Skin of body (tissue), 2 donors: ENCODE measurements around the gene SBNO1. TPM values are rescaled to one million over a fixed set of nuclear protein-coding genes. Genes with fewer than 3 reads are reported as not detected.
"Not testable (repeated sequence)": the region's sequence is repeated elsewhere in the genome, so short reads cannot be mapped to it uniquely, and the experiment has no call there.

Experiments used
- DNase-seq: peaks from one replicate; lab custom pipeline; 2025; lab: John Stamatoyannopoulos, UW
- total RNA-seq: library from RNA; depleted of rRNA; stranded (reverse); fragments of >200 nt; gene quantifications from one replicate; pipeline ENCODE4 v1.2.3, GENCODE V29; 2014

The SBNO1 gene
- 16.8 TPM for total RNA-seq

- DNase-seq, result peak; percentile 96
Observed at GRCh38 chr12:123364532-123365024, at the start of gene SBNO1. Gene SBNO1 (minus strand): TSS chr12:123364847. CDS start chr12:123350441, 14,406 bp downstream.

- DNase-seq, result no peak
Observed at GRCh38 chr12:123410041-123410412, 45.4 kb upstream of the SBNO1 start.

- DNase-seq, result not testable (repeated sequence)
Observed at GRCh38 chr12:123409284-123410040, 44.8 kb upstream of the SBNO1 start.

GRCh38 chr12:123408619-123409018, 44.0 kb upstream of the SBNO1 start:
- not testable (repeated sequence) for DNase-seq

GRCh38 chr12:123407934-123408333, 43.3 kb upstream of the SBNO1 start:
- DNase-seq, result not testable (repeated sequence)

GRCh38 chr12:123407269-123407668, 42.6 kb upstream of the SBNO1 start:
- DNase-seq, result not testable (repeated sequence)

- no peak for DNase-seq
Observed at GRCh38 chr12:123404581-123404980, 39.9 kb upstream of the SBNO1 start.

GRCh38 chr12:123401753-123402683, 37.4 kb upstream of the SBNO1 start:
- DNase-seq, result no peak

GRCh38 chr12:123399255-123399617, 34.6 kb upstream of the SBNO1 start:
- no peak for DNase-seq

GRCh38 chr12:123398550-123399254, 34.1 kb upstream of the SBNO1 start:
- no peak for DNase-seq

- no peak for DNase-seq
Observed at GRCh38 chr12:123398177-123398549, 33.5 kb upstream of the SBNO1 start.

GRCh38 chr12:123397400-123397799, 32.8 kb upstream of the SBNO1 start:
- no peak for DNase-seq

- no peak for DNase-seq
Observed at GRCh38 chr12:123396954-123397353, 32.3 kb upstream of the SBNO1 start.

- DNase-seq, result no peak
Observed at GRCh38 chr12:123396543-123396942, 31.9 kb upstream of the SBNO1 start.

GRCh38 chr12:123395236-123395635, 30.6 kb upstream of the SBNO1 start:
- DNase-seq, result no peak

- DNase-seq, result peak; percentile 24
Observed at GRCh38 chr12:123393747-123394146, 29.1 kb upstream of the SBNO1 start.

- DNase-seq, result peak; percentile 84
Observed at GRCh38 chr12:123391546-123392343, 27.1 kb upstream of the SBNO1 start.

GRCh38 chr12:123390498-123391426, 26.1 kb upstream of the SBNO1 start:
- no peak for DNase-seq

- DNase-seq, result no peak
Observed at GRCh38 chr12:123389560-123390351, 25.1 kb upstream of the SBNO1 start.
